Measurements from ENCODE around the gene MRPL39.

DNA sequence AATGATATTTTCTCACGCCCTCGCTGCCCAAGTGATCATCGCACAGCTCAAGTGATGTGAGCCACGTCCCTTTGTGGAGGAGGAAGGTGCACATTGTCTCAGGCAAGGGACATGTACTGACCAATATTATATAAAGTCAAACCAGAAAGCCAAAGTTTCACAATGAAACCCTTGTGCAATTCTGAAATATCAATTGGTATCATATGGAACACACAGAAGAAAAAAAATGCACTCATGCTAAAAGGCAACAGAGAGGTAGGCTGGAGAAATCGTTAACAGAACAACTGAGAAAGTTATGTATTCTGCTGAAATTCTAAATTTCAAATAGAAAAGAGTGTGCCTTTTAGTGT is 33.6 kb upstream of the MRPL39 start:
- TF ChIP-seq, protein P1, sequence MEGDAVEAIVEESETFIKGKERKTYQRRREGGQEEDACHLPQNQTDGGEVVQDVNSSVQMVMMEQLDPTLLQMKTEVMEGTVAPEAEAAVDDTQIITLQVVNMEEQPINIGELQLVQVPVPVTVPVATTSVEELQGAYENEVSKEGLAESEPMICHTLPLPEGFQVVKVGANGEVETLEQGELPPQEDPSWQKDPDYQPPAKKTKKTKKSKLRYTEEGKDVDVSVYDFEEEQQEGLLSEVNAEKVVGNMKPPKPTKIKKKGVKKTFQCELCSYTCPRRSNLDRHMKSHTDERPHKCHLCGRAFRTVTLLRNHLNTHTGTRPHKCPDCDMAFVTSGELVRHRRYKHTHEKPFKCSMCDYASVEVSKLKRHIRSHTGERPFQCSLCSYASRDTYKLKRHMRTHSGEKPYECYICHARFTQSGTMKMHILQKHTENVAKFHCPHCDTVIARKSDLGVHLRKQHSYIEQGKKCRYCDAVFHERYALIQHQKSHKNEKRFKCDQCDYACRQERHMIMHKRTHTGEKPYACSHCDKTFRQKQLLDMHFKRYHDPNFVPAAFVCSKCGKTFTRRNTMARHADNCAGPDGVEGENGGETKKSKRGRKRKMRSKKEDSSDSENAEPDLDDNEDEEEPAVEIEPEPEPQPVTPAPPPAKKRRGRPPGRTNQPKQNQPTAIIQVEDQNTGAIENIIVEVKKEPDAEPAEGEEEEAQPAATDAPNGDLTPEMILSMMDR (conservative IDR thresholded peaks at IDR 0.05; ENCODE audit: low read depth in 2 of 2): no peak
- TF ChIP-seq POLR2AphosphoS5 (IDR thresholded peaks at IDR 0.05; ENCODE audit: low read depth) (no peak), CREB1 (CRISPR knock-in tag; IDR thresholded peaks at IDR 0.05; ENCODE audit: low read depth) (no peak), EZH2 (IDR thresholded peaks at IDR 0.05; ENCODE audit: low read depth, unreplicated experiment) (no peak), EZH2phosphoT487 (IDR thresholded peaks at IDR 0.05; ENCODE audit: unreplicated experiment) (no peak), ZNF331 (CRISPR knock-in tag; IDR thresholded peaks at IDR 0.05; ENCODE audit: low read depth) (no peak), STAT1 (IDR thresholded peaks at IDR 0.05; ENCODE audit: unreplicated experiment) (no peak), NANOG (IDR thresholded peaks at IDR 0.05; ENCODE audit: borderline replicate concordance) (no peak), JUNB (IDR thresholded peaks at IDR 0.05; ENCODE audit: unreplicated experiment) (no peak)
- TF ChIP-seq, protein P2, sequence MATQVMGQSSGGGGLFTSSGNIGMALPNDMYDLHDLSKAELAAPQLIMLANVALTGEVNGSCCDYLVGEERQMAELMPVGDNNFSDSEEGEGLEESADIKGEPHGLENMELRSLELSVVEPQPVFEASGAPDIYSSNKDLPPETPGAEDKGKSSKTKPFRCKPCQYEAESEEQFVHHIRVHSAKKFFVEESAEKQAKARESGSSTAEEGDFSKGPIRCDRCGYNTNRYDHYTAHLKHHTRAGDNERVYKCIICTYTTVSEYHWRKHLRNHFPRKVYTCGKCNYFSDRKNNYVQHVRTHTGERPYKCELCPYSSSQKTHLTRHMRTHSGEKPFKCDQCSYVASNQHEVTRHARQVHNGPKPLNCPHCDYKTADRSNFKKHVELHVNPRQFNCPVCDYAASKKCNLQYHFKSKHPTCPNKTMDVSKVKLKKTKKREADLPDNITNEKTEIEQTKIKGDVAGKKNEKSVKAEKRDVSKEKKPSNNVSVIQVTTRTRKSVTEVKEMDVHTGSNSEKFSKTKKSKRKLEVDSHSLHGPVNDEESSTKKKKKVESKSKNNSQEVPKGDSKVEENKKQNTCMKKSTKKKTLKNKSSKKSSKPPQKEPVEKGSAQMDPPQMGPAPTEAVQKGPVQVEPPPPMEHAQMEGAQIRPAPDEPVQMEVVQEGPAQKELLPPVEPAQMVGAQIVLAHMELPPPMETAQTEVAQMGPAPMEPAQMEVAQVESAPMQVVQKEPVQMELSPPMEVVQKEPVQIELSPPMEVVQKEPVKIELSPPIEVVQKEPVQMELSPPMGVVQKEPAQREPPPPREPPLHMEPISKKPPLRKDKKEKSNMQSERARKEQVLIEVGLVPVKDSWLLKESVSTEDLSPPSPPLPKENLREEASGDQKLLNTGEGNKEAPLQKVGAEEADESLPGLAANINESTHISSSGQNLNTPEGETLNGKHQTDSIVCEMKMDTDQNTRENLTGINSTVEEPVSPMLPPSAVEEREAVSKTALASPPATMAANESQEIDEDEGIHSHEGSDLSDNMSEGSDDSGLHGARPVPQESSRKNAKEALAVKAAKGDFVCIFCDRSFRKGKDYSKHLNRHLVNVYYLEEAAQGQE (IDR thresholded peaks at IDR 0.05; ENCODE audit: unreplicated experiment): no peak
- TF ChIP-seq, protein P3, sequence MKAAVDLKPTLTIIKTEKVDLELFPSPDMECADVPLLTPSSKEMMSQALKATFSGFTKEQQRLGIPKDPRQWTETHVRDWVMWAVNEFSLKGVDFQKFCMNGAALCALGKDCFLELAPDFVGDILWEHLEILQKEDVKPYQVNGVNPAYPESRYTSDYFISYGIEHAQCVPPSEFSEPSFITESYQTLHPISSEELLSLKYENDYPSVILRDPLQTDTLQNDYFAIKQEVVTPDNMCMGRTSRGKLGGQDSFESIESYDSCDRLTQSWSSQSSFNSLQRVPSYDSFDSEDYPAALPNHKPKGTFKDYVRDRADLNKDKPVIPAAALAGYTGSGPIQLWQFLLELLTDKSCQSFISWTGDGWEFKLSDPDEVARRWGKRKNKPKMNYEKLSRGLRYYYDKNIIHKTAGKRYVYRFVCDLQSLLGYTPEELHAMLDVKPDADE (IDR thresholded peaks at IDR 0.05): no peak

All from GM23338 (cell line).